ENCODE results near the gene YPEL1. TPM values are rescaled to one million over a fixed set of nuclear protein-coding genes. Genes with fewer than 3 reads are reported as not detected.

The YPEL1 gene
- total and polyA plus RNA-seq, 2 of the 13 experiments (the other 11 are each of a cell fraction or from before 2014, with no cell fraction given): 0.33 to 2.5 TPM

DNA sequence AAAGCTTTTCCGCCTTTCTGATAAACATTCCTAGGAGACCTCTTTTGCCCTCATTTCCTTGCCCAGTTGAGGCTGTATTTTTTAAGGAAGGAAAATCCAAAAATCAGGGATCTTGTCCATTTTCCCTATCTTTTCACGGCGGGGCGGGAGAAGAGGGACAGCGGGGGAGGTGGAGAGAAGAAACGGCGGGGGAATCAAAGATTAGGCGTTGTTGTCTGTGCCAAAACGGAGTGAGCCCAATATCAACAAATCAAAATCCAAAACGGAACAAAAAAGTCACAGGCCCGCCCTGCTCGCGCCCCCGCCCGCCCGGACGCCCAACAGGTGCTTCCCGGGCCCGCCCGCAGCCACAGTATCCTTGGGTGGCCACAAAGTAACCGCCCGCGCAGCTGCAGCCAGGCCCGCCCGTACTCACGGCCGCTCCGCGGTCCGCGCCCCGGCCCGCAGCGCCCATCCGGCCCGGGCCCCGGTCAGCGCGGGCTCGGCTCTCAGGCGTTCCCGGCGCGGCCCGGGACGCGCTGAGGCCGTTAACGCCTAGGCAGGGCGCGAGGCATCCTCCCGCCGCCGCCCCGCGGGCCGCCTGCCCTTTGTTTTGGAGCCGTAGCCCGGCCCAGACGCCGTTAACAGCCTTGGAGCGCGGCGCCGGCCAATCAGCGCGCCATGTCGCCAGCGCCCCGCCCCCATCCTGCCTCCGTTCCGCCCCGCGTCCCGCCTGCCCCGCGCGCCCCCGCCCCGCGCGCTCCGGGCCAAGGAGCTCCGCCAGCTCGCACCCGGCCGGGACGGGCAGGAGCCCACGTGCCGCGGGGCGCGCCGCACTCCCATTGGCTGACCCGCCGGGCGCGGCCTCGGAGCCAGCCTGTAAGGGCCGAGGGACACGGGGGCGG is at the start of gene YPEL1 (continued):
- TF ChIP-seq, protein P1, sequence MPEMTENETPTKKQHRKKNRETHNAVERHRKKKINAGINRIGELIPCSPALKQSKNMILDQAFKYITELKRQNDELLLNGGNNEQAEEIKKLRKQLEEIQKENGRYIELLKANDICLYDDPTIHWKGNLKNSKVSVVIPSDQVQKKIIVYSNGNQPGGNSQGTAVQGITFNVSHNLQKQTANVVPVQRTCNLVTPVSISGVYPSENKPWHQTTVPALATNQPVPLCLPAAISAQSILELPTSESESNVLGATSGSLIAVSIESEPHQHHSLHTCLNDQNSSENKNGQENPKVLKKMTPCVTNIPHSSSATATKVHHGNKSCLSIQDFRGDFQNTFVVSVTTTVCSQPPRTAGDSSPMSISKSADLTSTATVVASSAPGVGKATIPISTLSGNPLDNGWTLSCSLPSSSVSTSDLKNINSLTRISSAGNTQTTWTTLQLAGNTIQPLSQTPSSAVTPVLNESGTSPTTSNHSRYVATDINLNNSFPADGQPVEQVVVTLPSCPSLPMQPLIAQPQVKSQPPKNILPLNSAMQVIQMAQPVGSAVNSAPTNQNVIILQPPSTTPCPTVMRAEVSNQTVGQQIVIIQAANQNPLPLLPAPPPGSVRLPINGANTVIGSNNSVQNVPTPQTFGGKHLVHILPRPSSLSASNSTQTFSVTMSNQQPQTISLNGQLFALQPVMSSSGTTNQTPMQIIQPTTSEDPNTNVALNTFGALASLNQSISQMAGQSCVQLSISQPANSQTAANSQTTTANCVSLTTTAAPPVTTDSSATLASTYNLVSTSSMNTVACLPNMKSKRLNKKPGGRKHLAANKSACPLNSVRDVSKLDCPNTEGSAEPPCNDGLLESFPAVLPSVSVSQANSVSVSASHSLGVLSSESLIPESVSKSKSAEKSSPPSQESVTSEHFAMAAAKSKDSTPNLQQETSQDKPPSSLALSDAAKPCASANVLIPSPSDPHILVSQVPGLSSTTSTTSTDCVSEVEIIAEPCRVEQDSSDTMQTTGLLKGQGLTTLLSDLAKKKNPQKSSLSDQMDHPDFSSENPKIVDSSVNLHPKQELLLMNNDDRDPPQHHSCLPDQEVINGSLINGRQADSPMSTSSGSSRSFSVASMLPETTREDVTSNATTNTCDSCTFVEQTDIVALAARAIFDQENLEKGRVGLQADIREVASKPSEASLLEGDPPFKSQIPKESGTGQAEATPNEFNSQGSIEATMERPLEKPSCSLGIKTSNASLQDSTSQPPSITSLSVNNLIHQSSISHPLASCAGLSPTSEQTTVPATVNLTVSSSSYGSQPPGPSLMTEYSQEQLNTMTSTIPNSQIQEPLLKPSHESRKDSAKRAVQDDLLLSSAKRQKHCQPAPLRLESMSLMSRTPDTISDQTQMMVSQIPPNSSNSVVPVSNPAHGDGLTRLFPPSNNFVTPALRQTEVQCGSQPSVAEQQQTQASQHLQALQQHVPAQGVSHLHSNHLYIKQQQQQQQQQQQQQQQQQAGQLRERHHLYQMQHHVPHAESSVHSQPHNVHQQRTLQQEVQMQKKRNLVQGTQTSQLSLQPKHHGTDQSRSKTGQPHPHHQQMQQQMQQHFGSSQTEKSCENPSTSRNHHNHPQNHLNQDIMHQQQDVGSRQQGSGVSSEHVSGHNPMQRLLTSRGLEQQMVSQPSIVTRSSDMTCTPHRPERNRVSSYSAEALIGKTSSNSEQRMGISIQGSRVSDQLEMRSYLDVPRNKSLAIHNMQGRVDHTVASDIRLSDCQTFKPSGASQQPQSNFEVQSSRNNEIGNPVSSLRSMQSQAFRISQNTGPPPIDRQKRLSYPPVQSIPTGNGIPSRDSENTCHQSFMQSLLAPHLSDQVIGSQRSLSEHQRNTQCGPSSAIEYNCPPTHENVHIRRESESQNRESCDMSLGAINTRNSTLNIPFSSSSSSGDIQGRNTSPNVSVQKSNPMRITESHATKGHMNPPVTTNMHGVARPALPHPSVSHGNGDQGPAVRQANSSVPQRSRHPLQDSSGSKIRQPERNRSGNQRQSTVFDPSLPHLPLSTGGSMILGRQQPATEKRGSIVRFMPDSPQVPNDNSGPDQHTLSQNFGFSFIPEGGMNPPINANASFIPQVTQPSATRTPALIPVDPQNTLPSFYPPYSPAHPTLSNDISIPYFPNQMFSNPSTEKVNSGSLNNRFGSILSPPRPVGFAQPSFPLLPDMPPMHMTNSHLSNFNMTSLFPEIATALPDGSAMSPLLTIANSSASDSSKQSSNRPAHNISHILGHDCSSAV (CRISPR knock-in tag; IDR thresholded peaks at IDR 0.05; ENCODE audit: borderline replicate concordance): no peak
- TF ChIP-seq GLI4 (CRISPR knock-in tag; IDR thresholded peaks at IDR 0.05; ENCODE audit: borderline replicate concordance): no peak
- TF ChIP-seq, protein P2, sequence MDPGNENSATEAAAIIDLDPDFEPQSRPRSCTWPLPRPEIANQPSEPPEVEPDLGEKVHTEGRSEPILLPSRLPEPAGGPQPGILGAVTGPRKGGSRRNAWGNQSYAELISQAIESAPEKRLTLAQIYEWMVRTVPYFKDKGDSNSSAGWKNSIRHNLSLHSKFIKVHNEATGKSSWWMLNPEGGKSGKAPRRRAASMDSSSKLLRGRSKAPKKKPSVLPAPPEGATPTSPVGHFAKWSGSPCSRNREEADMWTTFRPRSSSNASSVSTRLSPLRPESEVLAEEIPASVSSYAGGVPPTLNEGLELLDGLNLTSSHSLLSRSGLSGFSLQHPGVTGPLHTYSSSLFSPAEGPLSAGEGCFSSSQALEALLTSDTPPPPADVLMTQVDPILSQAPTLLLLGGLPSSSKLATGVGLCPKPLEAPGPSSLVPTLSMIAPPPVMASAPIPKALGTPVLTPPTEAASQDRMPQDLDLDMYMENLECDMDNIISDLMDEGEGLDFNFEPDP (CRISPR knock-in tag; conservative IDR thresholded peaks at IDR 0.05): no peak
- no peak for TF ChIP-seq KLF11 (CRISPR knock-in tag; IDR thresholded peaks at IDR 0.05)
- TF ChIP-seq, protein P3, sequence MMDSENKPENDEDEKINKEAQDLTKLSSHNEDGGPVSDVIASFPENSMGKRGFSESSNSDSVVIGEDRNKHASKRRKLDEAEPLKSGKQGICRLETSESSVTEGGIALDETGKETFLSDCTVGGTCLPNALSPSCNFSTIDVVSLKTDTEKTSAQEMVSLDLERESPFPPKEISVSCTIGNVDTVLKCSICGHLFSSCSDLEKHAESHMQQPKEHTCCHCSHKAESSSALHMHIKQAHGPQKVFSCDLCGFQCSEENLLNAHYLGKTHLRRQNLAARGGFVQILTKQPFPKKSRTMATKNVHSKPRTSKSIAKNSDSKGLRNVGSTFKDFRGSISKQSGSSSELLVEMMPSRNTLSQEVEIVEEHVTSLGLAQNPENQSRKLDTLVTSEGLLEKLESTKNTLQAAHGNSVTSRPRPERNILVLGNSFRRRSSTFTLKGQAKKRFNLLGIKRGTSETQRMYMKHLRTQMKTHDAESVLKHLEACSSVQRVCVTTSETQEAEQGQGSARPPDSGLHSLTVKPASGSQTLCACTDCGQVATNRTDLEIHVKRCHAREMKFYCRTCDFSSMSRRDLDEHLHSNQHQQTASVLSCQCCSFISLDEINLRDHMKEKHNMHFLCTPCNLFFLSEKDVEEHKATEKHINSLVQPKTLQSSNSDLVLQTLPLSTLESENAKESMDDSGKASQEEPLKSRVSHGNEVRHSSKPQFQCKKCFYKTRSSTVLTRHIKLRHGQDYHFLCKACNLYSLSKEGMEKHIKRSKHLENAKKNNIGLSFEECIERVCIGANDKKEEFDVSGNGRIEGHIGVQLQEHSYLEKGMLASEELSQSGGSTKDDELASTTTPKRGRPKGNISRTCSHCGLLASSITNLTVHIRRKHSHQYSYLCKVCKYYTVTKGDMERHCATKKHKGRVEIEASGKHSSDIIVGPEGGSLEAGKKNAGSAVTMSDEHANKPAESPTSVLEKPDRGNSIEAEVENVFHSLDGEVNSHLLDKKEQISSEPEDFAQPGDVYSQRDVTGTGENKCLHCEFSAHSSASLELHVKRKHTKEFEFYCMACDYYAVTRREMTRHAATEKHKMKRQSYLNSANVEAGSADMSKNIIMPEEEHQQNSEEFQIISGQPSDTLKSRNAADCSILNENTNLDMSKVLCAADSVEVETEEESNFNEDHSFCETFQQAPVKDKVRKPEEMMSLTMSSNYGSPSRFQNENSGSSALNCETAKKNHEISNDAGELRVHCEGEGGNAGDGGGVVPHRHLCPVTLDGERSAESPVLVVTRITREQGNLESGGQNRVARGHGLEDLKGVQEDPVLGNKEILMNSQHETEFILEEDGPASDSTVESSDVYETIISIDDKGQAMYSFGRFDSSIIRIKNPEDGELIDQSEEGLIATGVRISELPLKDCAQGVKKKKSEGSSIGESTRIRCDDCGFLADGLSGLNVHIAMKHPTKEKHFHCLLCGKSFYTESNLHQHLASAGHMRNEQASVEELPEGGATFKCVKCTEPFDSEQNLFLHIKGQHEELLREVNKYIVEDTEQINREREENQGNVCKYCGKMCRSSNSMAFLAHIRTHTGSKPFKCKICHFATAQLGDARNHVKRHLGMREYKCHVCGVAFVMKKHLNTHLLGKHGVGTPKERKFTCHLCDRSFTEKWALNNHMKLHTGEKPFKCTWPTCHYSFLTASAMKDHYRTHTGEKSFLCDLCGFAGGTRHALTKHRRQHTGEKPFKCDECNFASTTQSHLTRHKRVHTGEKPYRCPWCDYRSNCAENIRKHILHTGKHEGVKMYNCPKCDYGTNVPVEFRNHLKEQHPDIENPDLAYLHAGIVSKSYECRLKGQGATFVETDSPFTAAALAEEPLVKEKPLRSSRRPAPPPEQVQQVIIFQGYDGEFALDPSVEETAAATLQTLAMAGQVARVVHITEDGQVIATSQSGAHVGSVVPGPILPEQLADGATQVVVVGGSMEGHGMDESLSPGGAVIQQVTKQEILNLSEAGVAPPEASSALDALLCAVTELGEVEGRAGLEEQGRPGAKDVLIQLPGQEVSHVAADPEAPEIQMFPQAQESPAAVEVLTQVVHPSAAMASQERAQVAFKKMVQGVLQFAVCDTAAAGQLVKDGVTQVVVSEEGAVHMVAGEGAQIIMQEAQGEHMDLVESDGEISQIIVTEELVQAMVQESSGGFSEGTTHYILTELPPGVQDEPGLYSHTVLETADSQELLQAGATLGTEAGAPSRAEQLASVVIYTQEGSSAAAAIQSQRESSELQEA (CRISPR knock-in tag; IDR thresholded peaks at IDR 0.05; ENCODE audit: not compliant biosample characterization): no peak
- no peak for TF ChIP-seq SIN3B (IDR thresholded peaks at IDR 0.05; ENCODE audit: low read length)
- TF ChIP-seq ZBTB1 (CRISPR knock-in tag; IDR thresholded peaks at IDR 0.05; ENCODE audit: borderline replicate concordance): no peak
- TF ChIP-seq ZNF207 (IDR thresholded peaks at IDR 0.05; ENCODE audit: borderline replicate concordance): no peak

Measured in HepG2 (cell line).